MG63 (cell line): Measurements from ENCODE around the gene TRIM69. TPM values are rescaled to one million over a fixed set of nuclear protein-coding genes. Genes with fewer than 3 reads are reported as not detected.
A peak's percentile ranks its signal among the peaks of the same experiment; 100 is the strongest.
"Not testable (repeated sequence)": the region's sequence is repeated elsewhere in the genome, so short reads cannot be mapped to it uniquely, and the experiment has no call there.

Experiments used
- DNase-seq: peaks from one replicate; pipeline ENCODE4 v3.0.0-alpha.2; 2020
- H3K27me3 ChIP-seq: fragments of 250-450 bp; sonication (Bioruptor Pico); 2 replicates; pipeline ENCODE4 v1.5.1; 2020; ENCODE audit warnings: mild to moderate bottlenecking, moderate library complexity
- H3K36me3 ChIP-seq: fragments of 250-450 bp; sonication (Bioruptor Pico); 2 replicates; pipeline ENCODE4 v1.5.1; 2020; ENCODE audit warnings: mild to moderate bottlenecking, moderate library complexity
- H3K4me3 ChIP-seq: fragments of 250-450 bp; sonication (Bioruptor Pico); 2 replicates; pipeline ENCODE4 v1.5.1; 2020; ENCODE audit warnings: mild to moderate bottlenecking, moderate library complexity
- H3K9me3 ChIP-seq: fragments of 250-450 bp; sonication (Bioruptor Pico); 2 replicates; pipeline ENCODE4 v1.5.1; 2020; ENCODE audit warnings: mild to moderate bottlenecking, moderate library complexity
- total RNA-seq: library from RNA; depleted of rRNA; stranded (reverse); fragments of >200 nt; shearing (Covaris generic); gene quantifications from 2 replicates; pipeline ENCODE4 v1.2.3, GENCODE V29; 2014; ENCODE audit warnings: low replicate concordance; rRNA removed

TRIM69 gene
- total RNA-seq = 7.8 and 8.9 TPM in 2 replicates

- no peak for DNase-seq
- Histone ChIP-seq H3K9me3 (no peaks in the 10 kb centered on the region), H3K27me3 (no peaks in the 10 kb centered on the region), H3K4me3 (no peak within 1 kb of the TSS), H3K36me3 (no peaks in the 10 kb centered on the region; the same call in 1 of the 2 replicates)
Observed at GRCh38 chr15:44736181-44736765, at the start of gene TRIM69. TRIM69 (plus strand) TSS chr15:44736528; CDS start chr15:44736705, 177 bp downstream.

- DNase-seq, H3K27me3 ChIP-seq, H3K36me3 ChIP-seq, H3K9me3 ChIP-seq, H3K4me3 ChIP-seq: not testable (repeated sequence)
Observed at GRCh38 chr15:44689318-44689717, 47.0 kb upstream of the TRIM69 start.

- not testable (repeated sequence) for H3K36me3 ChIP-seq, H3K4me3 ChIP-seq, H3K9me3 ChIP-seq, DNase-seq, H3K27me3 ChIP-seq
Observed at GRCh38 chr15:44690245-44690644, 46.1 kb upstream of the TRIM69 start.

GRCh38 chr15:44692659-44693058 is 43.7 kb upstream of the TRIM69 start:
- no peak overlapping the region for H3K4me3 ChIP-seq
- no peaks in the 10 kb centered on the region for H3K9me3 ChIP-seq
- no peaks in the 10 kb centered on the region for H3K36me3 ChIP-seq
- no peak for DNase-seq
- H3K27me3 ChIP-seq = no peaks in the 10 kb centered on the region; the same call in 1 of the 2 replicates

GRCh38 chr15:44694416-44694815 is 41.9 kb upstream of the TRIM69 start:
- H3K4me3 ChIP-seq = no peak overlapping the region
- no peaks in the 10 kb centered on the region for H3K9me3 ChIP-seq
- DNase-seq = no peak

GRCh38 chr15:44695294-44695693 is 41.0 kb upstream of the TRIM69 start:
- Histone ChIP-seq H3K36me3 (no peaks in the 10 kb centered on the region), H3K9me3 (no peaks in the 10 kb centered on the region; the same call in 1 of the 2 replicates), H3K4me3 (no peak overlapping the region), H3K27me3 (peaks cover 3% of the 10 kb centered on the region; the same call in 1 of the 2 replicates)
- DNase-seq = no peak

More at GRCh38 chr15:44694416-44694815, 41.9 kb upstream of the TRIM69 start:
- Histone ChIP-seq H3K27me3 (peaks cover 3% of the 10 kb centered on the region; the same call in 1 of the 2 replicates), H3K36me3 (no peaks in the 10 kb centered on the region)

- peaks cover 3% of the 10 kb centered on the region; the same call in 1 of the 2 replicates for H3K27me3 ChIP-seq
- peaks cover 7% of the 10 kb centered on the region for H3K9me3 ChIP-seq
- H3K4me3 ChIP-seq = no peak overlapping the region
- H3K36me3 ChIP-seq = no peaks in the 10 kb centered on the region
- no peak for DNase-seq
Observed at GRCh38 chr15:44697014-44697413, 39.3 kb upstream of the TRIM69 start.

GRCh38 chr15:44698641-44699040 is 37.7 kb upstream of the TRIM69 start:
- Histone ChIP-seq H3K4me3 (no peak overlapping the region), H3K36me3 (no peaks in the 10 kb centered on the region), H3K9me3 (peaks cover 7% of the 10 kb centered on the region), H3K27me3 (peaks cover 3% of the 10 kb centered on the region; the same call in 1 of the 2 replicates)
- DNase-seq = no peak

- peaks cover 12% of the 10 kb centered on the region for H3K9me3 ChIP-seq
- H3K27me3 ChIP-seq, H3K36me3 ChIP-seq, H3K4me3 ChIP-seq, DNase-seq: not testable (repeated sequence)
Observed at GRCh38 chr15:44700676-44701075, 35.7 kb upstream of the TRIM69 start.

- no peak for DNase-seq
- Histone ChIP-seq H3K36me3 (no peaks in the 10 kb centered on the region), H3K4me3 (no peak overlapping the region), H3K9me3 (peaks cover 8% of the 10 kb centered on the region), H3K27me3 (no peaks in the 10 kb centered on the region)
Observed at GRCh38 chr15:44705986-44706385, 30.3 kb upstream of the TRIM69 start.

GRCh38 chr15:44706401-44706800 is 29.9 kb upstream of the TRIM69 start:
- no peak for DNase-seq
- Histone ChIP-seq H3K4me3 (no peak overlapping the region), H3K36me3 (no peaks in the 10 kb centered on the region)

GRCh38 chr15:44706946-44707636 is 29.2 kb upstream of the TRIM69 start:
- Histone ChIP-seq H3K4me3 (no peak overlapping the region), H3K9me3 (peaks cover 4% of the 10 kb centered on the region), H3K27me3 (no peaks in the 10 kb centered on the region)

More at GRCh38 chr15:44706401-44706800, 29.9 kb upstream of the TRIM69 start:
- H3K27me3 ChIP-seq = no peaks in the 10 kb centered on the region
- peaks cover 8% of the 10 kb centered on the region for H3K9me3 ChIP-seq

GRCh38 chr15:44710236-44711095 is 25.9 kb upstream of the TRIM69 start:
- Histone ChIP-seq H3K9me3 (no peaks in the 10 kb centered on the region), H3K4me3 (peak overlapping the region; percentile 95), H3K36me3 (peaks cover 33% of the 10 kb centered on the region), H3K27me3 (no peaks in the 10 kb centered on the region)
- DNase-seq = no peak

More at GRCh38 chr15:44706946-44707636, 29.2 kb upstream of the TRIM69 start:
- DNase-seq = no peak
- peaks cover 1% of the 10 kb centered on the region for H3K36me3 ChIP-seq

GRCh38 chr15:44711096-44711742 is 25.1 kb upstream of the TRIM69 start, which contains the start of the genes B2M and PATL2:
B2M (plus strand) TSS chr15:44711517; CDS start chr15:44711547, 30 bp downstream.
PATL2 (minus strand) TSS chr15:44711323; CDS start chr15:44676490, 34,833 bp downstream.
- Histone ChIP-seq H3K36me3 (peaks cover 41% of the 10 kb centered on the region), H3K4me3 (peak within 1 kb of the TSS; percentile 95), H3K27me3 (no peaks in the 10 kb centered on the region), H3K9me3 (no peaks in the 10 kb centered on the region)
- DNase-seq = peak; percentile 93

GRCh38 chr15:44711743-44712345 is 24.5 kb upstream of the TRIM69 start:
- peak; percentile 49 for DNase-seq

More at GRCh38 chr15:44711743-44712345, 24.5 kb upstream of the TRIM69 start:
- Histone ChIP-seq H3K27me3 (no peaks in the 10 kb centered on the region), H3K36me3 (peaks cover 47% of the 10 kb centered on the region), H3K9me3 (no peaks in the 10 kb centered on the region), H3K4me3 (peak overlapping the region; percentile 95)
